Mammary epithelial cell (primary cell): ENCODE results near the gene LHPP.

Experiments
- EZH2 ChIP-seq: IDR thresholded peaks from 2 replicates; pipeline ENCODE4 v1.6.1; 2012; ENCODE audit warnings: low read length, inconsistent platforms, borderline replicate concordance
- TF ChIP-seq, protein P1 (sequence below), 2 donors: IDR thresholded peaks in 1 of 2; conservative IDR thresholded peaks in 1 of 2; 2 replicates each; pipeline ENCODE4 v1.5.1; 2011 to 2012; ENCODE audit warnings: inconsistent platforms in 2 of 2, low read length in 2 of 2, mild to moderate bottlenecking in 2 of 2, control low read depth in 1 of 2, low read depth in 1 of 2; ENCODE audit not compliant: insufficient read depth in 1 of 2; ENCODE audit errors: extremely low read depth in 1 of 2

DNA sequence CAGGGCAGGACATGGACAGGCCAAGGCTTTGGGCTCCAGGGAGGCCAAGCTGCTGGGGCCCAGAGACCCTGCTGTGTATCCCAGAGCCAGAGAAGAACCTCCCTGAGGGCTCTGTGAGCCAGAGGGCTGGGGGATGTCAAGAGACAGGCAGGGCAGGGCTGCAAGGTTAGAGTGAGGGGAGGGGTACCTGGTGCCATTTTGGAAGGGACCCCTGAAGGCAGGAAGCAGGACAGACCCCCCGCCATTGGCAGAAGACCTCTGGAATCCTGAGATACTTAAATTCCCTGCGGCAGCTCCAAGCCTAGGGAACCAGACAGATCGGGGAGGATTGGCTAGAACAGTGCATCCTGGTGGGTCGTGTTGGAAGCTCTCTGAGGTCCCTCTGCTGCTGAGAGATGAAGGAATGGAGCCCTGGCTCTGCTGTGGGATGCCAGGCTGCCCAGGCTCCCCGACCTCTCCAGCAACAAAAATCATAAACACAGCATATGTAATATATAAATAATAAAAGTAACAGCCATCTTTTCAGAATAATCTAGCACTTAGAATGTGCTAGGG, 75.0 kb downstream of the LHPP start:
- TF ChIP-seq, protein P1, sequence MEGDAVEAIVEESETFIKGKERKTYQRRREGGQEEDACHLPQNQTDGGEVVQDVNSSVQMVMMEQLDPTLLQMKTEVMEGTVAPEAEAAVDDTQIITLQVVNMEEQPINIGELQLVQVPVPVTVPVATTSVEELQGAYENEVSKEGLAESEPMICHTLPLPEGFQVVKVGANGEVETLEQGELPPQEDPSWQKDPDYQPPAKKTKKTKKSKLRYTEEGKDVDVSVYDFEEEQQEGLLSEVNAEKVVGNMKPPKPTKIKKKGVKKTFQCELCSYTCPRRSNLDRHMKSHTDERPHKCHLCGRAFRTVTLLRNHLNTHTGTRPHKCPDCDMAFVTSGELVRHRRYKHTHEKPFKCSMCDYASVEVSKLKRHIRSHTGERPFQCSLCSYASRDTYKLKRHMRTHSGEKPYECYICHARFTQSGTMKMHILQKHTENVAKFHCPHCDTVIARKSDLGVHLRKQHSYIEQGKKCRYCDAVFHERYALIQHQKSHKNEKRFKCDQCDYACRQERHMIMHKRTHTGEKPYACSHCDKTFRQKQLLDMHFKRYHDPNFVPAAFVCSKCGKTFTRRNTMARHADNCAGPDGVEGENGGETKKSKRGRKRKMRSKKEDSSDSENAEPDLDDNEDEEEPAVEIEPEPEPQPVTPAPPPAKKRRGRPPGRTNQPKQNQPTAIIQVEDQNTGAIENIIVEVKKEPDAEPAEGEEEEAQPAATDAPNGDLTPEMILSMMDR (conservative IDR thresholded peaks at IDR 0.05 in 1 of 2, IDR thresholded peaks at IDR 0.05 in 1 of 2; ENCODE audit: extremely low read depth in 1 of 2, insufficient read depth in 1 of 2, low read depth in 1 of 2, low read length in 2 of 2) = no peak
- no peak for TF ChIP-seq EZH2
